ENCODE results near the gene CCNQ.

CCNQ gene

GRCh38 chrX:153538424-153538823 is 60.5 kb downstream of the CCNQ start:
- H3K4me1 Mint-ChIP-seq (ENCODE audit: low read depth) = no peaks in the 10 kb centered on the region
- H3K27me3 Mint-ChIP-seq = no peaks in the 10 kb centered on the region

More at GRCh38 chrX:153538424-153538823, 60.5 kb downstream of the CCNQ start:
- no peaks in the 10 kb centered on the region for H3K9me3 Mint-ChIP-seq
- no peak overlapping the region for H3K4me3 Mint-ChIP-seq
- no peak overlapping the region for H3K27ac Mint-ChIP-seq
- no peaks in the 10 kb centered on the region for H3K36me3 Mint-ChIP-seq (ENCODE audit: low read depth)
